GM18520 (cell line): Measurements from ENCODE around the gene PREX1.

Experiments
- ATAC-seq: cut with Tn5 transposase; IDR thresholded peaks from one replicate; pipeline ENCODE4 v1.9.1; 2021; ENCODE audit not compliant: unreplicated experiment

PREX1 gene

DNA sequence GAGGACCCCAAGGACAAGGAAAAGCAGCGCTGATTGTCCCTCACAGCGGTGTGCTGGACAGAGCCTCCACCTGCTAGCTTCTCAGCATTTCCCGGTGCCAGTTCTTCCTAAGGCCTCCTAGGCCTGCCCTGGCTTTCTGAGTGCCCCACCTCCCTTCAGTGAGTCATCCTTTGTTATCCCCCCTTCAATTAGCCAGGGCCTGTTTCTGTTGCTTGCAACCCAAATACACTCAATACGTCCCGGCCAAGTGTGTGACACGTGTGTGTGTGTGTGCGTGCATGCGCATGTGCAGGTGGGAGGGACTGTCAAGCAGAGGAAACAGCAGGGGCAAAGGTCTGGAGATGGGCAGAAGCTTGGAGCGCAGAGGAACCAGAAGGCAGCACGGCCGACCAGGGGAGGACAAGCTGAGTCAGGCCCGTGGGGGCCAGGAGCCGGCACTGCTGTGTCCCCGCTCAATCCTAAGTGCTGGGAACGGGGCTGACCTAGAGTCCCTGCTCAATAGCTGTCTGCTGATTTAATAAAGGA lies 159.8 kb downstream of the PREX1 start:
- no peak for ATAC-seq

DNA sequence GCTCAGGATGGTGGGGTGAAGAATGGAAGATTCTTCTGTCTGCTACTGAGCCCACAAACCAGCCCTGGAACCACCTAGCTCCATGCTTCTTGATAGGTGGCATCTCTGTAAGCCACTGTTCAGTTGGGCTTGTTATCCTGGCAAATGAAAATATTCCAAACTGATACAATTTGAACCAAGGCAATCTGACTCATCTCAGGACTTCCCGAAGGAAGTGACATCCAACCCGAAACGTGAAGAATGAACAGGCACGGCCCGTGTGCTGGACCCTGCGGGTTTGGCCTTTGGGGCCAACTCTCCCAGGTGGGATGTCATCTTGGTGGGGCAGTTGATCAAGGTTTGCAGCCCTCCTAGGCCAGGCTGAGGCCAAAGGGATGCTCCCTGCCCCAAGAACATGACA lies 160.3 kb downstream of the PREX1 start:
- no peak for ATAC-seq

DNA sequence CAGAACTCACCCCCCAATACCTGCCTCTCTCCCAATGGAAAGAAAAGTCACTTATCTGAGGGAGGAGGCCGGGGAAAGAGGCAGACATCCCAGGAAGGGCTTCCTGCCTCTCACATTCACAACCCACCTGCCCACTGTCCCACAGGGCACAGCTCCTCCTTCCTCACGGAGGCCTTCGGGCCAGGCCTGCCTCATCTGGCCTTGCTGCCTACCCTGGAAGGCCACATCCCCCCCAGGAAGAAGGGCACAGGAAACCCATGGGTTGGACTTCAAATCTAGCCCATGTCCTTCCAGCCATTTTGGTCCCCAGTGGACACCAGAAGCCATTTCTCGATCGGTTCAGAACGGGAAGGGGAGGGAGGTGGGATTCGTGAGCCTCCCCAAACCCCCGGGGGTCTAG lies 162.0 kb downstream of the PREX1 start:
- ATAC-seq = no peak

DNA sequence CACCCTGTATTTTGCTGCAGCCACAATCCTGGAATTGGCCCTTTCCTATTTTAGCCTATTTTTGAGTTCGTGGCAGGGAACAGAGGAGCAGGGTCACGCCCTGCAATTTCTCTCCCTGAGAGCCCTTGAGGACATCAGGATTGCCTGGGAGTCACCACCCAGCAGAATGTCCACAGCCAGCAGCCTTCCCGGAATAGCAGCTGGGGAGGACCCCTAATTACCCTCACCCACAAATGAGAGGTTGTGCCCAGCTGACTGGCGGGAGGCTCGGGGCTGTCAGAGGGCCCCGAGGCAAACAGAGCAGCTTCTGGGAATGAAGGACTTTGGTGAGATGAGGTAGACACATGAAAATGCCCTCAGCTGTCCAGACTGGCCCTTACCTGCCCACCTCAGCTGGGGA lies 165.1 kb downstream of the PREX1 start:
- no peak for ATAC-seq

DNA sequence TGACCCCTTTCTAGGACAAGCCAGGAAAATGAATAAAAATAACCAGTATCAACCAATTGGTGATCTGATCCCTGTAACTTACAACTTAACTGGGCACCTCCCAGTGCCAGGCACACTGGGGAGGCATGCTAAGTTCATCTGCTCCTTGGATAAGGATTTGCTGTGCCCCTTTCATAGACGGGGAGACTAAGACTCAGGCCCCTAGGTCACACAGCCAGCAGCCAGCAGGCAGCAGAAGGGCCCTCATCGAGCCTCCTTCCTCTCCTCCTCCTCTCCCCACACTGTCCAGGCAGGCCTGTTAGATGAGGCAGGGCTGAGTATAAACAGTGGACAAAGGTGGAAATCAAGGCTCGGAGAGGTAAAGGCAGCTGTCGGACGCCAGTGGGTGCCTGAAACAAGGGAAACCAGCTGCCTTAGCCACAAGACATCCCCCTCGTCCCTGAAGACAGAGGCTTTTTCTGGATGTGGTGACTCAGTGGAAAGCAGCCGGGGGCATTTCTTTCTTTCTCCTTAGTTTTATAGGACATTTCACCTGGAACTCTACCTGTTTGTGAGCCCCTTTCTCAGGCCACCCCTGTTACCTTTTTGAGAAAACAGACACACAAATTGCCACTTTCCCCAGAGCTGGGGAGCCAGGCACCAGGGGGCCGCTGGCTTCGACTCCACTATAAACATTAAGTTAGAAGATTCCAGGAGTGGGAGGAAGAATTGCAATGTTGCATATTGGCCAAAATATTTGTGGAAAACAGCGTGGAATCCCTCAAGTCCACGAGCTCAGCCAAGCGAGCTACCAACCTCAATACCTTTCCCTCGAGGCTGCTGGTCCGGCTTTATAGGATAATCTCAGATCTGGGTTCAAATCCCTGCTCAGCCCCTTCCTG lies 166.0 kb downstream of the PREX1 start:
- no peak for ATAC-seq

DNA sequence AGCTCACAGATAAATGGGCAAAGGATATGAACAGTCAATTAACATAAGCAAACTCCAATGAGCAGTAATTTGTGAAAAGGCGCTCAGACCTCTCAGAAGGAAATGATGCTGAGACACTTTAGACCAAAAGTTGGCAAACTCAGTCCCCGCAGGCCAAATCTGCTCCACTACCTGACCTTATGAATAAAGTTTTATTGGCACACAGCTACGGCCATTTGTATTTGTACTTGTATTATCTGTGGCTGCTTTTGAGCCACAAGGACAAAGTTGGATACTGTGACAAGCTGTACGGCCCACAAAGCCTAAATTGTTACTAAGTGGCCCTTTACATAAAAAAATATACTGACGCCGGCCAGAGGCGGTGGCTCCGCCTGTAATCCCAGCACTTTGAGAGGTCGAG lies 167.0 kb downstream of the PREX1 start:
- ATAC-seq = no peak

DNA sequence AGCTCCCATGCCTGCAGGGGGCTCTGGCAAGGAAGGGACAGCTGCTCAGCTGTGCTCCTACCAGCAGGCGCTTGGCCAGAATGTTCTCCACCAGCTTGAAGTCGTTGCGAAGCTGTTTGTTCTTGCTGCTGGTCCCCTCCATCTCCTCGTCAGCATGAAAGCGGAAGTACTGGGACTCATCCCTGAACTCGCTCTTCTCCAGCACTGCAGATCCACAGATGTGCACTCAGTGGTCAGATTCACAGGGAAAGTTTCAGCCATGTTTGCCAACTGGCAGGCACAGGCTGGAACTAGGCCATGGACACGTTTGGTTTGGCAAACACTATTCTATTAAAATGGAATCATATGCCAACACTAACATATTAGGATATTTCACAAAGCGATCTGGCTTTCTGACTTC lies 167.9 kb downstream of the PREX1 start:
- ATAC-seq = no peak

DNA sequence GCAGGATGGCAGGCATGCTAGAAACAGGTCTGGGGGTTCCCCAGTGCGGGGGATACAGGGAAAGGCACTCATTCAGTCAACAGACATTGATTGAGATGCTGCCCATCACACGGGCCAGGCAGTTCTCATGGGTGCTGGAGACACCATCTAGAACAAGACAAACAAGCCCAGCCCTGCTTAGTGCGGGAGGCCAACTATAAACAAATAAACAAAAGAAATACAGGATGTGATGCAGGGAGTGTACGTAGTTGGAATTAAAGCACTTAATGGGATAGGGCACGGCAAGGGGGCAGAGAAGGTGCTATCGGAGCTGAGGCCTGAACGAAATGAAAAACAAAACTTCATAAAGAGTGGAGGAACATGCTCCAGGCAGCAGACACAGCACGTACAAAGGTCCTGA lies 169.3 kb downstream of the PREX1 start:
- ATAC-seq = no peak

DNA sequence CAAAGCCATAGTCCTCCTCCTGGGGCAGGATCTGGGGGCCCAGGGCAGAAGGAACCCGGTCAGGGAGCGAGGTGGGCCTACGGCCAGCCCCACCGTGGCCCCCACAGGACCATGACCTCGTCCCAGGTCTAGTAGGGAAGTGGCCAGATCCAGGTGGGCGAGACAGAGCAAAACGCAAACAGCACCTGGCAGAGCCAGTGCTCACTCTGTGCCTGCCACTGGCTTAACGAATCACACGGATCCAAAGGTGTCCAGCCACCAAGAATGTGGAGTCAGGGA lies 169.7 kb downstream of the PREX1 start:
- no peak for ATAC-seq

DNA sequence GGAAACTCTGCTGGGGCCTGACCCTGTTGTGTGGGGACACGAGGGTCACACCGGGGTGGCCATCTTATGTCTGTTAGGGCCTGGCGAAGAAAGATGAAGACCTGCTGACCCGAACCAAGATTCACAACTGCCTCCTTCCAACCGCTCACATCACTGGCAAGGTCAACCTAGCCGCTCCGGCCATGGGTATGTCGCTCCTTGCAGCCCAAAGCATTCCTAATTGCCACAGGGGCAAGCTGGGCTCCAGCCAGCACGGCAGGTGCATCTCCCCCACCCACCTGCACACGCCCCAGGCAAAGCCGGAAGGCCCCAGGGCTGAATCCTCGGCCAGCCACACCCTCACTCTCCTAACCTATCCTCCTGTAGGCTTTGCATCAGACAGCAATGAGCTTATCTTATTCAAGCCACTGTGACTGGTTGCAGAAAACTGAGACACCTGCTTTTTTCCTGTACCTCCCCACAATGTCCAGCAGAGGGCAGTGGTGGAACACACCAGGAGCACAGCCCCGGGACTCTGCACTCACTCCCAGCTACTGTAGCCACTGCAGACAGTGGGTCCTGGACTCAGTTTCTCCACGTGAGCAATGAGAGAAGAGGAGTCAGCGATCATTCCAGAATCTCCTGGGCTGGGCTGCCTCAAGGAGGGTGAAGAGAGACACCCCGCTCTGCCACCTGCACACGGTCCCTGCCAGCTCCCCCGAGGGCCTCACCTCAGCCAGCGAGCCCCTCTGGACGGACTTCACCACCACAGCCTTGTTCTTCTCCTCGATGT lies 170.2 kb downstream of the PREX1 start:
- no peak for ATAC-seq

DNA sequence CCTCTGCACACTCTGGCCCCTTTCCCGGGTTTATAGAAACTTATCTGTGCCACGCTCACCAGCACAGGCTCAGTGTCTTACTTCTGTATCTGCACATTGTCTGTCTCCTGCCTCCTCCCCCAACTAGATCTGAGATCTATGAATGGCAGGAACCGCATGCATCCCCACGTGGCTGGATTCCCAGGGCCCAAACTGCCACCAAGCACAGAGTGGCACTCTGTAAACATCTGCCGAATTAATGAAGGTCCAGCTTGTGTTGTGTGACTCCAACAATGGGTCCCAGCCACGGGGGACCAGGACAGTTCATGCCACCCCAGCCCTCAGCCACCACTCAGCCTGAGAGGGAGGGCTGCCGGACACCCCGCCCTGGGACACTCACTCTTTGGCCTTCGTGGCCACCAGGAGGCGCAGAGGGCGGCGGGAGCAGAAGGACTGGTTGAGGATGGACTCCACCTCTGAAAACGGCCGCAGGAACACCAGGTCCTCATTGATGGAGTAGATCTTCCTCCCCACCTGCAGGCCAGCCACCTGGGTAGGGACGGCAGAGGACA lies 171.1 kb downstream of the PREX1 start:
- ATAC-seq = no peak

DNA sequence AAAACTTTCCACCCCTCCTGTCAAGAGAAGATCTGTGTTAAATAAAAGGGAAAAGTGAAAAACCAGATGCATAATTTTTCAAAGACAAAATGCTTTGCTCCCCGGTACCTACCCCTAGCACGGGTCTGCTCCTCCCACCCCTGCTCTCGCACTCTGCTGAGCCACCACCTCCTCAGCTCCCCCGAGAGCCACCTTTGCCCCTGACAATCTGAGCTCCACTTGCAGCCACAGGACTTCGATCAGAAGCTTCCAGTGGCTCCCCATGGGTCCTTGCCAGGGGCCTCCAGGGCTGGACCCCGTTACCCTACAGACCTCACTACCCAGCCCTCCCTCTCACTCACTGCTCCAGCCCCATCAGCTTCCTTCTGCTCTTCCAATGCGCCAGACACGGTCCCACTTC lies 171.7 kb downstream of the PREX1 start:
- ATAC-seq = no peak

DNA sequence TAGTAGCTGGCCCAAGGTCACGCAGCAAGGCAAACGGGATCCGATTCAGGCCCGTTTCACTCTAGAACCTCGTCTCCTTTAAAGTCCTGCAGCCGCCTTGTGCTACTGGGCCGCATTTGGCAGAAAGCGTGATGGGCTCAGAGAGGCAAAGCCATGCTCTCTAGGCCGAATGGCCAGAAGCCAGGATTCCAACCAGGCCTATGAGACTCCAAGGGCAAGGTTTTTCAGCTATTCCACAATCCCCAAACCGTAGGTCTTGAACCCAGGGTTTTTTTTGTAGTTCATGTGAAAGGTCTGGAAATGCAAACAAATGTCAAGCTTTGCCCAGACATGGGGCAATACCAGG lies 174.1 kb downstream of the PREX1 start:
- no peak for ATAC-seq

DNA sequence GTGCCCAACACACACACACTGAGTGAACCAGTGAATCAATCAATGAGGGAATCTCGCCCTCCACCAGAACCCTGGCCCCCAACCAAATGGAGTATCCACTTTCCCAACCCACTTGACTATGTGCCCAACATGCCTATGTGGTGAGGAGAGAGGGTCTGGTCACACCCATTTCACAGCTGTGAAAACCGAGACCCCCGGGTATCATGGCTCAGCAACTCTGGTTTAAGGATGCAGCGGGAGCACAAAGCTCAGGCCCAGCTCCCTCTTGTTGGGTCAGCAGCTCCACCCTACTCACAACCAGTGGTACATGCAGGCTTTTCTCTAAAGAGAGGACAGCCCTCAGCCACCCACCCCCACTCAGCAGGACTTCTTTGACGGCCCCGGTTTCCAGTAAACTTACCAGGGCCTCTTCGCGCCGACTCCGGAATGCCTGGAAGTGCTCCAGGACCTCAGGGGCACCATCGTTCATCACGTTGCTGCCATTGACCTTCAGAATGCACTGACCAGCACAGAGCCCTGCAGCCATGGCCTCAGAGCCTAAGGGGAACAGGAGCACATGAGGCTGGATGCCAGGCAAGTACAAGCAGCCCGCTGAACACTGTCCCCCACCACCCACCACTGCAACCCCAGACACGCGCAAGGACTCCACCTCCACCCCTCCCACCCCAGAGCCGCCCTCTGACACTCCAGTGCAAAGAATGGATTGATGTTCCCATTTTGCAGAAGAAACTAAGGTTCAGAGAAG lies 174.7 kb downstream of the PREX1 start:
- ATAC-seq = no peak

DNA sequence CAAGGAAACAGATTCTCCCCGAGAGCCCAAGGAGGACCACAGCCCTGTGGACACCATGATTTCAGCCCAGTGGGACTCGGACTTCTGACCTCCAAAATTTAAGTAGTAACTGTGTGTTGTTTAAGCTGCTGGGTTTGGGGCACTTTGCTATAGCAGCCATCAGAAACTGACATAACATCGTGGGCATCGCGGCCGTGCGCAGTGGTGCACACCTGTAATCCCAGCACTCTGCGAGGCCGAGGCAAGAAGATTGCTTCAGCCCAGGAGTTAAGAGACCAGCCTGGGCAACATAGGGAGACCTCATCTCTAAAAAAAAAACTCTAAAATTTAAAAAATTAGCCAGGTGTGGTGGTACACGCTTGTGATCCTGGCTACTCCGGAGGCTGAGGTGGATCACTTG lies 175.8 kb downstream of the PREX1 start:
- ATAC-seq = no peak

DNA sequence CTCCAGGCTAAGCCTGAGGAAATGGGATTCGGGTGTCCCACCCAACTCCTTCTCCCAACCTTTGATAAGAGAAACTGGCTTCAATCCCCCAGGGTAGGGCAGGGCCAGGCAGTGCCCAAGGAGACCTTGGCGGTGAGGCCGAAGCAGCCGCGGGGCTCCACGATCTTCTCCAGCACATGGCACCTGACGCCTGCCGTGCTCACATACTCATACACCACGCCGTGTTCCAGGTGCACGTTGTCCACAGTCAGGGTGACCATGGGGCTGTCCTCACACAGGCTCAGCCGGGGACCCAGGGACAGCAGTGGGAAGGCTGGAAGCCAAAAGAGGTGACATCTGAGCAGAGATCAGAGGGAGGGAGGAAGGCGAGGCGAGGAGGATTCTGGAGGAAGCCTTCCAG lies 176.5 kb downstream of the PREX1 start:
- ATAC-seq = no peak

DNA sequence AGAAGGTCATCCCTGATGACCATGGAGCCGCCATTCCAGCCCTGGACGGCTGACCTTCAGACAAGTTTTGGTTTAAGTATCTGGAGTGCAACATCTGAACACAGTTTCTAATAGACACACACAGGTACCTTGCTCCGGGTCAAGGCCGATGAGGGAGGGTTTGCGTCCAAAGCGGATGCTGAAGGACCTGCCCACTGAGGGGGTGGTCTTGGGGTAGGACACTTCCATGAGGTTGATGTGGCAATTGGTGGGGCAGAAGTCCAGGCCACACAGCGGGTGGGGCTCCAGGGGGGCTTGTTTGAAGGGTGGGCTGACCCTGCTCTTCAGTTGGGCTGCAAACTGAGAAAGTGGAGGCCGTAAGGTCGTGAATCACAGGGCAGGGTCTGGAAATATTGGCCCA lies 177.9 kb downstream of the PREX1 start:
- no peak for ATAC-seq

DNA sequence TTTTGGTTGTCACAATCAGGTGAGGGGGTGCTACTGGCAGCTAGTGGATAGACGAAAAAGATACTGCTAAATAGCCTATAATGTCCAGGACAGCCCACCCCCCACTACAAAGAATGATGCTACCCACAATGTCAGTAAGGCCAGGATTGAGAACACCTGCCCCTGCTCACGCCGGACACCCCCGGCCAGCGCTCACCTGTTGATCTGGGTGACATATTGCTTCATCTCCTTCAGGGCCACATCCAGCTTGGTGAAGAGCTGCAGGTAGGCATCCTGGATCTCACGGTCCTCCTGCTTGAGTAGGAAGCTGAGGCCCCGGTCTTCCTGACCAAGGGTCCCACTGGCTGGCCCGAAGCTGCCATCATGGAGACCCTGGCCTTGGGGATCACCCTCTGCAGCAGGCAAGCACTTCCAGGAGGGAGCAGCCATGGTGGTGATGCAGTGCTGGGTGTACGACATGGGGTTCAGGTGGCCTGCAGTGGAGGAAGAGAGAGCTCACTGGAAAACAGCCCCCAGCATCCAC lies 178.6 kb downstream of the PREX1 start:
- ATAC-seq = no peak

DNA sequence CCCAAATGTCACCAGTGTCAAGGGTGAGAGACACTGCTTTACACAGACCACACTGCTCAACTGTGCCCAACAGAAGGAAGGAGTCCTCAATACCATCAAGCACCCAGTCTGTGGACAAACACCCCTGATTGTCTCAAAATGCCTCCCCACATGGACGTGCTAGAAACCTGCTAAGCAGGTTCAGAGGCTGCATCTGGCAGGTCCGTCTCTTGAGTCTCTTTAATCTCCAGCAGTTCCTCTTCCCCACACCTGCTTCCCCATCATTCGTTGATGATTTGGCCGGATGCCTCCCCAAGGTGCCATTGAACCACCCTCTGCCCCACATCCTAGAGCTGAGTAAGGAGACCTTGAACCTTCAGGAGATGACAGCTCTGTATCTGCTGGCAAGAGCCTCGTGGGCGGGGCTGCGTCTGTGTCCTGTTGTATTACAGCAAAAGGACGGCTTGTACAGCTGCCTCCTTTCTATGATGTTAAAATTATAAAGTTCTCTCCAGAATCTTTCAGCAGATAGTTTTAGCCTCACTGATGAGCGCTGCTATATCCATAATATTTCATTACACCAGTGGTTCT lies 179.2 kb downstream of the PREX1 start:
- no peak for ATAC-seq

DNA sequence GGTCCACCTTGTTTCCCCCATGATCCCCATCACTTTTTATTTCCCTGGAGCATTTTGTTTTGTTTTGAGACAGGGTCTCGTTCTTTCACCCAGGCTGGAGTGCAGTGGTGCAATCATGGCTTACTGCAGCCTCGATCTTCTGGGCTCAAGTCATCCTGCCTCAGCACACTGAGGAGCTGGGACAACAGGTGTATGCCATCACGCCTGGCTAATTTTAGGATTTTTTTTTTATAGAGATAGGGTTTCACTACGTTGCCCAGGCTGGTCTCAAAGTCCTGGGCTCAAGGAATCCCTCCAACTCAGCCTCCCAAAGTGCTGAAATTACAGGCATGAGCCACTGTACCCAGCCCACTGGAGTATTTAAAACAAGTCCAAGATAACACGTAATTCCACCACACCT lies 179.9 kb downstream of the PREX1 start:
- no peak for ATAC-seq

DNA sequence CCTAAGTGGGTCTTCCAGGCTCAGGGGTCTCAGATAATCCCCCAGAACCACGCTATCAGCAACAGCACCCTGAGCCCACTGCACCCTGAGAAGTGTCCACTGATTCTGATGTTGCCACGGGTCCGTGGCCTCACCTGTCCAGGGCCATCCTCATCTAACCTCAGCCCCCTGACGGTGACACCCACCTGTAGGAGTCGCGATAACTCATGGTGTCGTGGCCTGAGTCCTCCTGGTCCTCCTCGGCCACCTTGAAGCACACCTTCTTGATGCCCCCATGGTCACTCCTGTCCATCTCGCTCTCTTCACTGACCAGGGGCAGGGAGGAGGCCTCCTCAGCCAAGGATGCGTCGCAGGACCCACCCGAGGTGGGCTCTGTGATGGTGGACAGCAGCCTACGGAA lies 182.1 kb downstream of the PREX1 start:
- ATAC-seq = no peak
